ENCODE measurements around the gene RPS5.
A peak's percentile ranks its signal among the peaks of the same experiment; 100 is the strongest.
"Not testable (repeated sequence)": the region's sequence is repeated elsewhere in the genome, so short reads cannot be mapped to it uniquely, and the experiment has no call there.

Gene RPS5

DNA sequence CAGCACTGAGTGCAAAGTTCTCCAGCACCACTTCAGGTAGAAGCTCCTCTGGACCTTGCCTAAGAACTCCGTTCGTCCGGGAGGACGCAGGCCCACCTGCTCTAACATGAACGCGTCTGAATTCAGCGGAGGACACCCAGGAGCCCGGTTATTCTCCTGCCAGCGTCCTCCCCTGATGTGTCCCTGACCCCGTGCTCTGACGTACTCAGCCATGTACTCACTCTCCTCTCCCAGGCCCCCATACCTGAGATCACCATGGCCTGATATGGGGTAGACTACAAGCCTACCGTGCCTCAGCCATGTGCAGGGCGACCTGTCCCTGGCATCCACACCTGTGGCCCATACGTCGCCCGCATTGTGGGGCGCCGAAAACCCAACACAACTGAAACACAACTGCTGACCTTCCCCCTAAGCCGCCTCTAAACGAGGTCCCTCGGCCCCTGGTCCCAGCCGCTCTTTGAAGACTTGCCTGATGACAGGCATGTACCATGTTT lies 20.6 kb downstream of the RPS5 start:
- DNase-seq = no peak

DNA sequence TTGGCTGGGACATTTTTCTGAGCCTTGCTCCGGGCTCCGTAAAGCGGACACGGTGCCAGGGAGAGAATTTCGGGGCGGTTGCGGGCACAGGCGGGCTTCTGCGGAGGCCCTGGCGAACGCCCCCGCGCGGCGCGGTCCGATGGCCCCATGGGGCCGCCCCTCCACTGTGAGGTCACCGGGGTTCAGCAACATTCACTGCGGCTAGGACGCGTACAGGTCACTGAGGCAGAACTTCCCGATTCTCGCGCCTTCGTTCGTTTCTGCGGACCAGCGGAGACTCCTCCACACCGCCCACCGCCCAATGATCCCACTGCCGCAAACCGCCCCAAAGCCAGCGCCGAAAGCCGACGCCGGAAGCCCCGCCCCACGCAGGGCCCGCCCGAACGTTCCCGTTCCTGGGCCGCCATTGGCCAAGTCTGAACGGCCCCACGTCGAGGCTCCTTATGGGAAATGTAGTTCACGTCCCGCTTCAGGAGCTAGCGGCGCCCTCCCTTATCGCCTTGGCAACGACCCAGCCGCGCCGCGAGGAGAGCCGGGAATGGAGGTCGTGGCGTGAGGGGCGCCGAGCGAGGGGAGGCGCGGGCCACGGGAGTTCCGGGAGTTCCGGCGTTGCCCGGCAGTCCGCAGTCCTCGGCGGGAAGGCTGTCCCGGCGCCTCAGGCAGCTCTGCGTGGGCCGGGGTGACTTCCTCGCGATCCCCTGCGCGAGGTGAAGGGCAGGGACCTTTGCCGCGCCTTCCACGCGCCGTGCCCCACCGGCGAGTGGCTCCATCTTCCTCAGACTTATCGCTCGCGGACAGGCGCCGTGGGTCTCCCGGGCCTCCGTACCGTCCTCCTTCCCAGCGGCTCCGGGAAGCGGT lies 21.3 kb downstream of the RPS5 start, which contains the start of gene ZNF584:
ZNF584 (plus strand) TSS at position 498 of the 858 bp plus-strand sequence. CDS start 499 bp downstream, outside the sequence.
- DNase-seq = peak; percentile 96

DNA sequence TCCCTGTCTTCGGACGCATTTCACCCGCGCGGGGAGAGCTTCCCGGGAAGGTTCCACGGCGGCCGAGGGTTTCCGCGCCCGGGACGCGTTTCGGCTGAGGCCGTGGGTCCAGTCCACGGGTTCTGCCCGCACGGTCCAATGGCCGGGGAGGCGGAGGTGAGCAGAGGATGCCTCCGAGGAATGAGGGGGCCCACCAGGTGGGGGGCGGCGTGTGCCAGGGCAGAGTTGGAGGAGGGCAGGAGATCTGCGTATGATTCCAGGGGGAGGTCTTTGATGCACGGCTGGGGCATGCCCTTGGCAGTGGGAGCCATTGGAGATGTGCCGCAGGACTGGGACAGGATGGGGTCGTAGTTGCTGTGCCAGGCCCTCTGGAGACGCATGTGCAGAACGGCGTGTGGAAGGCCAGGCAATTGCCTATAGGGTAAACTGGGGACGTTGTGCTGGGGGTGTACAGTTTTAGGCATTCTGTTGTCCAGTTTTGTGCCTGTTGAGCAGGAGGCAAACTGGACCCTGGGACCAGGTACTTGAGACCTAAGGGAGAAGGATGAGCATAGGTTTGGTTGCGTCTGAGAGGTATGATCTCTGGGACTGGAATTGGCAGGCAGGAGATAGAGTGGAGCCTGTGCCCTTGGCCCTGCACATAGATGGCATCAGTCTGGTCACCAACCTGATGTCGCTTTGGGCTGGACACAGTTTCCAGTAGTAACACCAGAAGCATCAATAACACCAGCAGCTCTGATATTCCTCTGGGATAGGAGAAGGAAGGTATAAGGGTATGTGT lies 22.1 kb downstream of the RPS5 start:
- DNase-seq = no peak

DNA sequence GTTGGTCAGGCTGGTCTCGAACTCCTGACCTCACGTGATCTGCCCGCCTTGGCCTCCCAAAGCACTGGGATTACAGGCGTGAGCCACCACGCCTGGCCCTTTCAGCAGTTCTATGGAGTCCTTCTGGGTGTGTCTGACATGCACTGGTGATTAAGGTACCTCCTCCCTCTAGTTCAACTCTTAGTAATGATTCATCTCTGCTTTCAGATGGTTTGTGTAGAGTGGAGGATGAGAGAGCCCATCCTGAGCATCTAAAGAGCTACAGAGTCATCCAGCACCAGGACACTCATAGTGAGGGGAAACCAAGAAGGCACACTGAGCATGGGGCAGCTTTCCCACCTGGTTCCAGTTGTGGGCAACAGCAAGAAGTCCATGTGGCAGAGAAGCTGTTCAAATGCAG lies 29.5 kb downstream of the RPS5 start:
- no peak for DNase-seq

DNA sequence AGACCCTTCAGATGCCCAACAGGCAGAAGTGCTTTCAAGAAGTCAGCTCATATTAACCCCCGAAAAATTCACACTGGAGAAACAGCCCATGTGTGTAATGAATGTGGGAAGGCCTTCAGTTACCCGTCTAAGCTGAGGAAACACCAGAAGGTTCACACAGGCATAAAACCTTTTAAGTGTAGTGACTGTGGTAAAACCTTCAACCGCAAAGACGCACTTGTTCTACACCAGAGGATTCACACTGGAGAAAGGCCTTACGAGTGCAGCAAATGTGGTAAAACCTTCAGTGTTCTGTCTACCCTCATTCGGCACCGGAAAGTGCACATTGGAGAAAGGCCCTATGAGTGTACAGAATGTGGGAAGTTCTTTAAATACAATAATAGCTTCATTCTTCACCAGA lies 30.0 kb downstream of the RPS5 start:
- DNase-seq = no peak

DNA sequence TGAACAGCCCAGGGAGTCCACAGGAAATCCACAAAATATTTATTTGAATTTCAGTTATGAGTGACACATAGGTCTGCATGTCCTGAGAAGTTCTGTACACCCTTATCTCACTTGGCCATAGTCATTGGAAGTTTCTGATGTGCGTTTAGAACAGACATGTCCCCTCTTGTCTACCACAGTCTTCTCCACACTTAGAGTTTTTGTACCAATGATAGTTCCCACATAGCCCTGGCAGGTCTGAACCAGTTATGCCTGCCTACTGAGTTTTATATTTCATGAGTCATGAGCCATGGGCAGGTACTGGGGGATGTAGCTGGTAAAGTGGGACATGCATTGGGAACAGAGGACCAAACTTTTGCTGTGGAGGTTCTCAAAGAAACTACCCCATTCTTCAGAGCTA lies 41.5 kb downstream of the RPS5 start:
- DNase-seq = no peak

DNA sequence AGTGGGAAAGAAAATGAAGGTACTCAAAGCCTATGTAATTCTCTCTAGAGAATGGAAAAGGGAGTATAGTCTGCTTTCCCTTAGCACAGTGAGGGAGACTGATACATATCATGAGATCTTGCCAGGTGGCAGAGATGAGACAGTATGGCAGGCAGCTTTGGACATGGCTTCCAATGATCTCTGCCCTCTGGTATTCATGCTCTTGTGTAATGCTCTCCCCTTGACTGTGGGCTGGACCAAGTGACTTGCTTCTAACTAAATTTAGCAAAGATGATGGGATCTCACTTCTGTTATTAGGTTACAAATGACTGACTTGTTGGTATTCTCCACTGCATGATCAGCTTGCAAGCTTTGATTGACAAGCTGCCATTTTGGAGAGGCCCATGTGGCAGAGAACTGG lies 42.7 kb downstream of the RPS5 start:
- no peak for DNase-seq

DNA sequence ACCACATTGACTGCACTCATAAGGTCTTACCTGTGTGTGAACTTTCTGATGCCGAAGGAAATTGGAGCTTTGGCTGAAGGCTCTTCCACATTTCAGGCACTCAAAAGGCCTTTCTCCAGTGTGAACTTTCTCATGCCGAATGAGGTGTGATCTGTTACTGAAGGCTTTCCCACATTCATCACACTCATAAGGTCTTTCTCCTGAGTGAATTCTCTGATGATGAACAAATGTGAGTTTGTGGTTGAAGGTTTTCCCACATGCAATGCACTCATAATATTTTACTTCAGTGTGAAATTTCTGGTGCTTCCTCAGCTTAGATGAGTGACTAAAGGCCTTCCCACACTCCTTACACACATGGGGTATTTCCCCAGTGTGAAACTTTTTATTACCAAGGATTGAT lies 47.1 kb downstream of the RPS5 start:
- DNase-seq = no peak

DNA sequence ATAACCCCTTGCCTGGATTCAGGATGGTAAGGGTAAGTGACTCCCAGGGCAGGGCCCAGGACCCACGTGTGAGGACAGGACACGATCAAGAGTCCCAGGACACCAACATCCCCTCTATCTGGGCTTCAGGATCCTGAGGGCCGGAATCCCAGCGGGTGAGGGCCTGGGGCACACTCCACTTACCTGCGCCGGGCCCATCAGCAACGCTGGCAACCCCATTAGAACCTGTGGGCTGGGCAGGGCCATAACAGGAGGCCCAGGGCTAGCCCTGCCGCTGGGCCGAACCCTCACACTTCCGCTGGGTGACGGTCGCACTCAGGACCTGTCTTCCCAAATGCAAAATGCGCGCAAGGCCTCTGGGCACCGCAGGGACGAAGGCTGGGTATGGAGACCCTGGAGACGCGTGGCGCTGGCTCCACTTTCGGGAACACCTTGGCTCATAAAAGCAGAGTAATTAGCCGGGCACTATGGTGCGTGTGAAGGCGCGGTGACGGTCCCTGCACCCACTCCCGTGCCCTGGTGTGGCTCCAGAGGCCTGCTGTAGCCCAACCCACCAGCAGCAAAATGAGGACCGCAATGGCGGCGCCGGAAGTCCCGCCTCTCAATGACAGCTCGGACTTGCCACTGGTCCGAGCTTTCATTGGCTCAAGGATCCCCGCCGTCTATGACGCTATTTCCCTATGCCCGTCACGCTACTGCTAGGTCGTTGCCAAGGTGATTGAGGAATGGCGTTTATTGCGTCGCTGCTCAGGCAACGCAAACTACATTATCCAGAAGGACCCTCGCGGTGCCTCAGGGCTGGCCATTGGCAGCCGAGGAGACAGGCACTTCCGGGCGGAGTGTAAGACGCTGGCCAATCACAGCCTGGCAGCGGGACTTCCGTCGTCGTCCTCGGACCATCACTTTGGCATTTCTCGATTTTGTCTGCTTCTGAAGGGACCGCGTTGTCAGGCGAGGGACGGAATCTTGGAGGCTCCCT lies 52.8 kb downstream of the RPS5 start, which contains the start of gene ZNF132:
ZNF132 (minus strand) TSS at position 578 of the 979 bp plus-strand sequence; CDS start at position 246, 332 bp downstream.
- peak; percentile 100 for DNase-seq

DNA sequence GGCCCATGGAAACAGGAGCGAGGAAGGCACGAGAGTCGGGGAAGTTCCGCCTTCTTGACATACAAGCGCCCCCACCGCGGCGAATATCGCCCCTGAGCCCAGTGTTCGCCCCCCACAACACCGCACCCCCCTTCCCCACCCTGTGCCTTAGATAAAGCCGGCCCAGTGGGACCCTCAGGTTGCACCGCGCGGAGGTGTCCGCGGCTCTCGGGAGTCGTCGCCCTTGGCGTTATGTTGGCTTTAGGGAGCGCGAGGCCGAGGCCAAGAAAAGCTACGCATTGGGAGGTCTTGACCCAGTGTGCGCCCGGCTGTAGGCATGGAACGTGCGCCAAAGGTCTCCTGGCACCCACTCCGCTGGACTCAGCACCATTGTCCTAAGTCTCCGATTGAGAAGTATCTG lies 53.5 kb downstream of the RPS5 start:
- no peak for DNase-seq

DNA sequence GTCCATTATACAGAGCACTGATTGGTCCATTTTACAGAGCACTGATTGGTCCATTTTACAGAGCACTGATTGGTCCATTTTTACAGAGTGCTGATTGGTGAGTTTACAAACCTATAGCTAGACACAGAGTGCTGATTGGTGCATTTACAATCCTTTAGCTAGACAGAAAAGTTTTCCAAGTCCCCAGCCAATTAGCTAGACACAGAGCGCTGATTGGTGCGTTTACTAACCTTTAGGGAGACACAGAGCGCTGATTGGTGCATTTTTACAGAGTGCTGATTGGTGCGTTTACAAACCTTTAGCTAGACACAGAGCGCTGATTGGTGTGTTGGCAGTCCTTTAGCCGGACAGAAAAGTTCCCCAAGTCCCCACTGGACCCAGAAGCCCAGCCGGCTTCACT lies 55.9 kb downstream of the RPS5 start:
- DNase-seq = not testable (repeated sequence)
